Suprapubic skin (tissue), 3 donors: ENCODE data around the gene TRMT112.

Experiments
- CTCF ChIP-seq, 2 donors: fragments of 200-600 bp in 1 of 2; fragments of 450-650 bp in 1 of 2; sonication (generic) in 1 of 2; IDR thresholded peaks; one replicate each; pipeline ENCODE4 v1.5.1; 2016 to 2019; ENCODE audit warnings: antibody characterized with exemption in 2 of 2, mild to moderate bottlenecking in 1 of 2, moderate library complexity in 1 of 2
- EP300 ChIP-seq: sonication (generic); formaldehyde crosslinking; IDR thresholded peaks from one replicate; pipeline ENCODE4 v1.6.1; 2017; ENCODE audit warnings: antibody characterized with exemption
- POLR2A ChIP-seq, 2 donors: fragments of 450-650 bp; IDR thresholded peaks; one replicate each; pipeline ENCODE4 v1.6.1; 2017; ENCODE audit warnings: antibody characterized with exemption in 2 of 2, mild to moderate bottlenecking in 2 of 2, moderate library complexity in 2 of 2

- no peak for TF ChIP-seq CTCF (IDR thresholded peaks at IDR 0.05)
- TF ChIP-seq POLR2A (IDR thresholded peaks at IDR 0.05), result no peak
- no peak for TF ChIP-seq EP300
Measured at GRCh38 chr11:64294774-64295173, 22.6 kb downstream of the TRMT112 start.
